DND-41 (cell line): ENCODE results near the gene SRP54.

Experiments used
- ATAC-seq: fragments of 200-7000 bp; cut with Tn5 transposase; 3 replicates; pipeline ENCODE4 v1.9.1; 2021; ENCODE audit warnings: low read depth; ENCODE audit not compliant: insufficient read depth
- DNase-seq: peaks from one replicate; pipeline ENCODE4 v3.0.0-alpha.2; 2020
- H2AFZ ChIP-seq: 2 replicates; pipeline ENCODE4 v1.6.0; 2012; ENCODE audit warnings: low read depth, low read length
- H3K27ac ChIP-seq: 2 replicates; pipeline ENCODE4 v1.5.1; 2012; ENCODE audit warnings: low read length, inconsistent platforms
- H3K27me3 ChIP-seq: fragments of 200-600 bp; sonication (generic); 2 replicates; pipeline ENCODE4 v1.6.0; 2012; ENCODE audit warnings: low read length, mild to moderate bottlenecking, inconsistent platforms; ENCODE audit not compliant: insufficient read depth, poor library complexity
- H3K36me3 ChIP-seq: 2 replicates; pipeline ENCODE4 v1.5.1; 2012; ENCODE audit warnings: low read length, inconsistent platforms; ENCODE audit not compliant: insufficient read depth
- H3K4me1 ChIP-seq: 2 replicates; pipeline ENCODE4 v1.5.1; 2012; ENCODE audit warnings: mild to moderate bottlenecking, low read length; ENCODE audit not compliant: insufficient read depth
- H3K4me2 ChIP-seq: 2 replicates; pipeline ENCODE4 v1.6.0; 2012; ENCODE audit warnings: mild to moderate bottlenecking, moderate library complexity, low read length, inconsistent platforms; ENCODE audit not compliant: insufficient read depth
- H3K4me3 ChIP-seq, 2 experiments: fragments of 200-600 bp in 1 of 2; shearing (Covaris generic) in 1 of 2; 2 replicates each; pipeline ENCODE4 v1.5.1; 2012 to 2016; ENCODE audit warnings: inconsistent platforms in 2 of 2, low read length in 2 of 2, mild to moderate bottlenecking in 2 of 2, low read depth in 1 of 2, moderate library complexity in 1 of 2
- H3K79me2 ChIP-seq: 2 replicates; pipeline ENCODE4 v1.6.0; 2012; ENCODE audit warnings: low read length, inconsistent platforms; ENCODE audit not compliant: insufficient read depth
- H3K9ac ChIP-seq: 2 replicates; pipeline ENCODE4 v1.6.0; 2012; ENCODE audit warnings: low read depth, mild to moderate bottlenecking, inconsistent platforms, low read length, moderate library complexity
- H3K9me3 ChIP-seq: 2 replicates; pipeline ENCODE4 v1.5.1; 2012; ENCODE audit warnings: low read length, moderate library complexity, mild to moderate bottlenecking, inconsistent platforms; ENCODE audit not compliant: insufficient read depth, severe bottlenecking
- H4K20me1 ChIP-seq: 2 replicates; pipeline ENCODE4 v1.6.0; 2012; ENCODE audit warnings: low read length; ENCODE audit not compliant: insufficient read depth
- CTCF ChIP-seq: IDR thresholded peaks from 2 replicates; pipeline ENCODE4 v1.5.1; 2012; ENCODE audit warnings: borderline replicate concordance, low read length, moderate library complexity, mild to moderate bottlenecking; ENCODE audit not compliant: poor library complexity, severe bottlenecking; ENCODE audit errors: extremely low read depth
- EZH2 ChIP-seq: IDR thresholded peaks from 3 replicates; pipeline ENCODE4 v1.6.1; 2012; ENCODE audit warnings: borderline replicate concordance, low read depth, mild to moderate bottlenecking, moderate library complexity, low read length, inconsistent platforms; ENCODE audit not compliant: severe bottlenecking

The SRP54 gene

GRCh38 chr14:34978444-34978843, 4.3 kb upstream of the SRP54 start:
- no peaks in the 10 kb centered on the region for H3K9me3 ChIP-seq
- H3K79me2 ChIP-seq = peaks cover 44% of the 10 kb centered on the region
- no peaks in the 10 kb centered on the region for H3K27me3 ChIP-seq
- DNase-seq (no peak), ATAC-seq (no peak)
- H3K27ac ChIP-seq = no peak overlapping the region
- H2AFZ ChIP-seq = no peak overlapping the region
- no peaks in the 10 kb centered on the region for H4K20me1 ChIP-seq
- peaks cover 17% of the 10 kb centered on the region for H3K4me1 ChIP-seq
- no peak overlapping the region for H3K4me2 ChIP-seq
- H3K4me3 ChIP-seq = no peak overlapping the region
- no peak overlapping the region for H3K9ac ChIP-seq
- TF ChIP-seq EZH2 (no peak), CTCF (no peak)
- peaks cover 2% of the 10 kb centered on the region; the same call in 1 of the 2 replicates for H3K36me3 ChIP-seq

- Histone ChIP-seq H2AFZ (peak overlapping the region; percentile 94), H3K79me2 (peaks cover 60% of the 10 kb centered on the region), H3K36me3 (peaks cover 2% of the 10 kb centered on the region; the same call in 1 of the 2 replicates), H3K4me1 (peaks cover 37% of the 10 kb centered on the region), H3K27ac (peak overlapping the region; percentile 97), H3K27me3 (no peaks in the 10 kb centered on the region), H3K9me3 (no peaks in the 10 kb centered on the region), H3K4me3 (peak overlapping the region; percentile 81; a peak in 3 of 4 replicates), H4K20me1 (peaks cover 4% of the 10 kb centered on the region; the same call in 1 of the 2 replicates), H3K9ac (peak overlapping the region; percentile 64), H3K4me2 (peak overlapping the region; percentile 83)
- ATAC-seq (no peak), DNase-seq (no peak)
- TF ChIP-seq CTCF (no peak), EZH2 (no peak)
These were observed 2.4 kb upstream of the SRP54 start for GRCh38 chr14:34980337-34980900.

GRCh38 chr14:34981743-34982420, 910 bp upstream of the SRP54 start:
- H3K4me1 ChIP-seq = peaks cover 43% of the 10 kb centered on the region
- H3K9ac ChIP-seq = peak overlapping the region; percentile 64
- ATAC-seq (peak; percentile 25), DNase-seq (peak; percentile 51)
- peak overlapping the region; percentile 83 for H3K4me2 ChIP-seq
- H3K36me3 ChIP-seq = peaks cover 5% of the 10 kb centered on the region; the same call in 1 of the 2 replicates
- peak overlapping the region; percentile 94 for H2AFZ ChIP-seq
- peak overlapping the region; percentile 97 for H3K27ac ChIP-seq
- peaks cover 4% of the 10 kb centered on the region; the same call in 1 of the 2 replicates for H4K20me1 ChIP-seq
- H3K27me3 ChIP-seq = no peaks in the 10 kb centered on the region
- TF ChIP-seq EZH2 = no peak
- TF ChIP-seq CTCF = peak; percentile 30
- peak overlapping the region; percentile 81 for H3K4me3 ChIP-seq
- no peaks in the 10 kb centered on the region for H3K9me3 ChIP-seq
- peaks cover 72% of the 10 kb centered on the region for H3K79me2 ChIP-seq
